Testis (tissue), 2 donors: ENCODE data around the gene SDF4.

Experiments
- CTCF ChIP-seq, 3 experiments: fragments of 450-650 bp in 2 of 3; fragments of 200-600 bp in 1 of 3; sonication (generic) in 1 of 3; IDR thresholded peaks; one replicate each; pipeline ENCODE4 v1.5.1; 2016 to 2019; ENCODE audit warnings: antibody characterized with exemption in 3 of 3, mild to moderate bottlenecking in 2 of 3, moderate library complexity in 1 of 3
- POLR2A ChIP-seq: fragments of 450-650 bp; IDR thresholded peaks from one replicate; pipeline ENCODE4 v1.6.1; 2017; ENCODE audit warnings: antibody characterized with exemption, mild to moderate bottlenecking, moderate library complexity

GRCh38 chr1:1208713-1209433 is 22.9 kb downstream of the SDF4 start:
- no peak for TF ChIP-seq POLR2A
- TF ChIP-seq CTCF (IDR thresholded peaks at IDR 0.05): no peak
